GM21825 (cell line): ENCODE measurements around the gene ZNF519.
A peak's percentile ranks its signal among the peaks of the same experiment; 100 is the strongest.
"Not testable (repeated sequence)": the region's sequence is repeated elsewhere in the genome, so short reads cannot be mapped to it uniquely, and the experiment has no call there.

ENCODE experiments used
- ATAC-seq: cut with Tn5 transposase; IDR thresholded peaks from one replicate; pipeline ENCODE4 v1.9.1; 2021; ENCODE audit warnings: mild to moderate bottlenecking, moderate library complexity; ENCODE audit not compliant: unreplicated experiment

The ZNF519 gene

DNA sequence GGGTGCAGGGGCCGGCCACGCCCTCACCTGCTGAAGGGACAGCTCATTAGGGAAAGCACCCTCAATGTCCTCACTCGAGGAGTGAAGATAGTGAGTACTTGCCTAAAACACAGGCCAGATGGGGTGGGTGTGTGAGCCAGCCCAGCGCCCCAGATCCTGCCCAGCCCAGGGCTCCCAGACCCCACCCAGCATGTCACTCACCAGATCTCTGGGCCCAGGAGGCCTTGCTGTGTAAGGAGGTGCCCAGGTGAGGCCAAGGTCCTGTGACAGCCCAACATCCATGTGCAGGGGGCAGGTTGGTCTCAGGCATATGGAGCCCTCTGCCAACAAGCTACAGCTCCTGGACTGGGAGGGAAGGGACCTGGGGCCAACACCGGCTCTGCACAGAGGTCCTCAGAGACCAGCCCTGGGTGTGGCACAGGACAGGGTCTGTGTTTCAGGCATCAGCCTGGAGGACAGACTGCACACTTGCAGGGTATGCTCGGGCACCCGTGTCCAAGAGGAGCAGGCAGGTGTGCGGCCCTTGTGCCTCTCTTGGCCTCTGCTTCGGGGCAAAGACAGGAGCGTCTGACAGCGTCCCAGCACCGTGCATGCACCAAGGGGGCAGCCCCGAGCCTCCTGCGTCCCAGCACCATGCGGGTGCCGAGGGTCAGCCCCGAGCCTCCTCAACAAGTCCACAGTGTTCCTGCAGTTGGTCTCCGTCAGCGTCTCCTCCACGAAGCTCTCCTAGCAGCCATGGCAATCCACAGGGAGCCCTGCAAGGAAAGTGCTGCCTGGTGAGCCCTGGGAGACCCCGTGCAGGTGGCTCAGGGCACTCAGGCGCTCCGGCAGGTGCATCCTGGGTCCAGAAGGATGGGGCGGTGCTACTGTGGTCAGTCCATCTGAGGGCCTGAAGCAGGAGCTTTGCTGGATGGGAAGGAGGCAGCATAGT lies 16.0 kb upstream of the ZNF519 start:
- not testable (repeated sequence) for ATAC-seq

DNA sequence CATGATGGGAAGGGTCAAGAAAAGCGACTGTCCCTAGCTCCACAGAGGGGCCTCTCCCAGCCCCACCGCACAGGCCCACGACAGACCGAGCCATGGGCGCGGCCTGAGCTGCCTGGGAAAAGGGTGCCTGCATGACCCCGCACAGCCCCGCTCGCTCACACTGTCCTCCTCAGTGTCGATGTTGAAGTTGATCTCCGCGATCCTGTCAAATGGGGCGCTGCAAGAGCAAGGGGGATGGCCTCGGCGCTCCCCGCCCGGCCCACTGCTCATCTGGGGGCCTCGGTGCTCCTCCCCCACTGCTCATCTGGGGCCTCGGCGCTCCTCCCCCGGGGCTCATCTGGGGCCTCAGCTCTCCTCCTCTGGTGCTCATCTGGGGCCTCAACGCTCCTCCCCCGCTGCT lies 14.5 kb upstream of the ZNF519 start:
- ATAC-seq, result not testable (repeated sequence)

DNA sequence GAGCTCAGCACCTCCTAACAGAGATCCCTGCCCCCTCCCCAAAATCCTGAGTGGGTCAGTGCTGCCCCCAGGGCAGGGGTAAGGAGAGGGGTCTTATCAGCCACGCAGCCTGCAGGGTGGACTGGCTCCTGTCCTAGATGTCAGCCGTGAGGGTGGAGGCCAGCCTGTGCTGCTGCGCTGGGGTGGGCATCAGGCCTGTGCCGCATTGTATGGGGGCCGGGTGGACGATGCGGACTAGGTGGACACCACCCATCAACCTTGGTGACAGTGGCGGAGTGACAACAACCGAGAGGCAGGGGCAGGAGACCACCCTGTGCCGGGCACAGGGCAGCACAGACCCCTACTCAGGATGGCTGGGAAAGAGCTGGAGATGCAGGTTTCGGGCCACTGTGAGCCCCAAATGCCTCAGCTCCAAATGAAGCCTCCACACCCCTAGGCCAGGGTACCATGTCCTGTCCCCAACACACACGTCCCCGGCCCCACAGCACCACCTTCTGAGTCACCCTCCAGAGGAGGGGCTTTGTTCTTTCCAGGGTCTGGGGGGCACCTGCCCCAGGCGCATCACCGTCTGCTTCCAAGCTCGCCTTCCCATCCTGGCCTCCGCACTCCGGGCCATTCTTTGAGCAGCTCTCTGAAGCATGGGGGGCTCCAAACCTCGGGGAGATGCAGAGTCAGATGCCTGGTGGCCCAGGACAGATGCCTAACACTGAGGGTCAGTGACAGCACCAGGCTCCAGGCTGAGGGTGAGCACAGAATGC lies 13.5 kb upstream of the ZNF519 start:
- ATAC-seq, result not testable (repeated sequence)

DNA sequence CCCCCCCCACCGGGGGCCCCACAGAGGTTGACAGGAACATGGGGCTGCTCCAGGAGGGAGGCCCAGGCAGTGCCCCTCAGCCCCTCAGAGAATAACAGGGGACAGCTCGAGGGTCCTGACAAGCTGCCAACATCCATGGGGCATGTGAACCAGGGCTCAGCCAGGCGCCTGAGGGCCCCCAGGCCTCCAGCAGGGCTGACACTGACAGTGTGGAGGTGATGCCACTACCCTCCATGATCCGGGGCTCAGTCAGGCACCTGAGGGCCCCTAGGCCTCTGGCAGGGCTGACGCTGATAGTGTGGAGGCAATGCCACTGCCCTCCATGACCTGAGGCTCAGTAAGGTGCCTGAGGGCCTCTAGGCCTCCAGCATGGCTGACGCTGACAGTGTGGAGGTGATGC lies 12.8 kb upstream of the ZNF519 start:
- ATAC-seq, result not testable (repeated sequence)

DNA sequence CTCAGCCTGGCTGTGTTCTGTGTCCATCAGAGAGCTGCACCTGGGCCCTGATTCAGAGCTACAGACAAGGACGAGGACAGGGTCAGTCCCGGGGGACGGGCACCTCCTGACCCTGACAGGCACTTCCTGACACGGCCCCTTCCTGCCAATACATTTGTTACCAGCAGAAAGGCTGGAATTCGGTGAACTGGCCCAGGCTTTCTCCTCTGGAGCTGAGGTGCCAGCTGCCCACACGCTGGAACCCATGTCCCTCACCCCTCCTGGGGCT lies 12.3 kb upstream of the ZNF519 start:
- ATAC-seq, result no peak

DNA sequence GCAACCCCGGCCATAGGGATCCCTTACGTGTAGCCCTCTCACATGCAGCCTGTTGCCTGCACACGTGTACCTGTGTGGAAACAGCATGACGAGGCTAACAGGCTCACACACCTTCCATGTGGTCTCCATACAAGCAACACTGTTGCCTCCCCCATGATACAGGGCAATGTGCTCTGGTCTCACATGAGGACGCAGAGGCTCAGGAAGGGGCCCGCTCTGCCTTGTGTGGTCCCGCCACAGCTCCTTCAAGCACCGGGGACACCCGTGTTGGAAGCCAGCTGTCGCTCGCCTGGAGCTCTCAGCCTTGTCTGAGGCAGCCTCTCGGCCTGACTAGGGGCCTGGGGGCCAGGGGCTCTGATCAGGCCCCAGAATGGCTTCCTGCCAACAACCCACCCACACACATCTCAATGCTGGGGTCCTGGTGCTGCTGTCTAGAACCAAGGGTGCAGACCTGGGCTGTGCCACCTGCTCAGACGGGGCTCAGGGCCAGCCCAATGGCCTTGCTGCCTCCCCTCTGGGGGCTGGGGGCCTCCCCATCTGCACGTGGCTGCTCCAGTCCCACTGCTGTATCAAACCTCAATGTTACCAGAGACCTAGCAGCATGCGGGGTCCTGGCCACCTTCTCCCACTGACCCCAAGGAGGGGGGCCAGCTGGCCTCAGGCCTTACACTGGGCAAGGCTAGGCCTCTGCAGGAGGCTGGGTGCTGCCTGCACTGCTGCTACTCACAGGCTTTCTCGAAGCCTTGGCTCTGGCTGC lies 11.8 kb upstream of the ZNF519 start:
- not testable (repeated sequence) for ATAC-seq

DNA sequence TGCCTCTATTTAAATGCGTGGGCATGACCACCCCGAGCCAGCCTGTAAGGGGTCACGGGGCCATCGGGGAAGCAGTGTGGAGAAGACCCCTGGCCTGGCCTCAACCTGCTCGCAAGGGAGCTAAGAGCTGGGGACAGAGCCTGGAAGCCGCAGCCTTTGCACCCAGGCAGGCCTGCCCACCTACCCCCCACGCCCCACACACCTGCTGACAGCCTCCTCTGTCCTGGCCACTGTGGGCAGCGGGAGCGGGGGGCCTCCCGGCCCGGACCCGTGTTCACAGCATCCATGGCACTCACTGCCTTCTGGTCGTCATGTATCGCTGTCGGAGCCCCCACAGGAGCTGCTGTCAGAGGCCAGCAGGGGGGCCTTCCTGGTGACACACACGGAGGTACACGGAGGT lies 11.2 kb upstream of the ZNF519 start:
- ATAC-seq, result not testable (repeated sequence)

DNA sequence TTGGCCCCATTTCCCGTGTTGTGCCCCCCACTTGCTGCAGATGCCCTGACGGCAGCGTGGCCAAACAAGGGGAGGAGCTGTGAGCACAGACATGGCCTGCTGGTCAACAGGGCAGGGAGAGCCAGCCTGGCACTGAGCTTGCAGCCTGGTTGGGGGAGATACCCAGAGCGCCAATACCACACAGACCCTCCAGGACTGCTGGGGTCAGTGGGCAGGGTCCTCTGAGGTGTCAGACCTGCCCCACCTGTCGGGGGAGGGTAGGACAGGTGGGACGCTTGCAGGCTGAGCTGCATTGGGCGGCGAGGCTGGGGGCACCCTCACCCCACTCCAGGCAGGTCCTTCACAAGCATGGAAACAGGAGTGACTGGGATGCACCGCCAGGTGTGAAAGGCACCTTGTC lies 9.9 kb upstream of the ZNF519 start:
- not testable (repeated sequence) for ATAC-seq

DNA sequence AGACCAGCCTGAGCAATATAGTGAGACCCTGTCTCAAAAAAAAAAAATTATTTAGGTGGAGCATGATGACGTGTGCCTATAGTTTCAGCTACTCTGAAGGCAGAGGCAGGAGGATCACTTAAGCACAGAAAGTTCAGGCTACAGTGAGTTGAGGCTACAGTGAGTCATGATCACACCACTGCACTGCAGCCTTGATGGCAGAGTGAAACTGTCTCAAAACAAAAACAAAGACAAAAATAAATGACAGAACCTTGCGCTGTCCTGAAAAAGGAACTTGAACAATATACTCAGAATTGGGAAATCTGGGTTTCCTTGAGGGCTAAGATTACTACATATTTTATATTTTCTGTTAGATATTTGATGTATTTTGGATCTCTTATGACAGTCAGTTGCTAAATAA lies 7.3 kb upstream of the ZNF519 start:
- ATAC-seq, result not testable (repeated sequence)

DNA sequence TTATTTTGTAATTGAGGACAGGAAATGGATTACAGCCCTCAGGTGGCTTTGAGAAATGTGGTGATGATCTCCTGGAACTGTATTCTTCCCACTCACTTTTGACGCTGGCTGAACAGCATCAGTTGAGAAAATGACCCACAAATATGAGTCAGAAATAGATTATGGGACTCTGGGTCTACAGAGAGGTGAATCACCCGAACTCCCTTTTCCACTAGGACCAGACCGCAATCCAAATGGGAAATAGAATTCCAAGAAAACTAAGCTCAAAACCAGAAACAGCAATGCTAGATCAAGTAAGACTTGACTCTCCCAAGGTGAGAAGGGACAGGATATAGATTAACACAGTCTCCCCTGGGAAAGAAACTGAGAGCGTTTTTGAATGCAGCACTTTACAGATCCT lies 5.7 kb upstream of the ZNF519 start:
- ATAC-seq, result not testable (repeated sequence)

DNA sequence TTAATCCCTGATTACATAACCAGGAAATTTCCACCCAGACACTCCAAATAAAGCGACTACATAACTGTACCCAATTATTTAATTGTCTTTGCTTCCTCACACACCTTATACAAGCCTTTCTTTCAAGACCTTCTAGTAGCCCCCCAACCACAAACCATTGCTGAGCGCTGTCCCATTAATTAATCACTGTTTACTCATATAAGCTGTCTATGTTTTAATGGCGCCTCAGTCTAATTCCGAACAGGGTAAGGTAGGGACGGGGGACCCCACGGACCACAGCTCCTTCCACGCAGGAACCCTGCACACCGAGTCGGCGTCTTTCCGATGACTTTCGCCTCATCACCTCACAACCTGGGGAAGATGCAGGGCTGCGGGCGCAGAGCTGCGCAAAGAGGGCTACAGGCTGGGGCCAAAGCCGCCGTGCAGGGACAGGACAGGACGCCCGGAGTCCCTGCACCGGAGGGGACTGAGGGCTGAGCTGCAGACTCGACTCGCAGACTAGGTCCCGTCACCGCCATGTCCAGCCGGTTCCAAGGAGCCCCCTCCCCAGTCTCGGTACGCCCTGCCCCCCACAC lies 452 bp downstream of the ZNF519 start:
- ATAC-seq, result peak; percentile 15

DNA sequence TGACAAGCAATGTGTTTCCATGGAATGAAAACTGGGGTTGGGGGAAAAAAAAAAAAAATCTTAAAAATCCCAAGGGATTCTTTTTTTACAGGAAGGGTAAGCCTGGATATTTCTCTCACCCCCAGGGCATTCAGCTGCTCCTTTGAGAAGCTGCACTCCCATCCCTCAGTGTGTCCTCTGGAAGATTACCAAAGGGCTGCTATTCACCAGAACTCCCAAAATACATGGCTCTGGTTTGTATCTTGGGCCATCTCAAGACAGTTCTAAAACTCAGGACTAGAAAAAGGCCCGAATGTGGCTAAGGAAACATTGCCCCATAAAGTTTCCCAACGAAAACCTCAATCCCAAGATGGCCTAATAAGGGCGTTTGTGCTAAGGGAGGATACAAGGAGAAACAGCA lies 1.4 kb downstream of the ZNF519 start:
- not testable (repeated sequence) for ATAC-seq

DNA sequence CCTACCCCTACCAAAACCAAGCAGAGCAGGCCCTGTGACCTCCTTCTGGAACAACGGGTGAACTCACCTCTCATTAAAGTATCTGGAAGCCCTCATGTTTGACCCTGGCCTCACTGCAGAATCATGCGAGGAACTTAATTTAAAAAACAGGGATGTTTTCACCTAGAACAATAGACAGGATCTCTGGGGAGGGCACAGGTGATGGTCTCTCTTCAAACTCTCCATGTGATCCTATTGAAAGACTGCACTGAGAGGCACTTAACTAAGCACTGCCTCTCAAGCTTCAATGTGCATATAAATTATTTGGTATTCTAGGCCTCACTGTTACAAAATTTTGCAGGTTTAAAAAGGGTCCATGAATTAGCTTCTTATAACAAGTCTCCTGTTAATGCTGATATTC lies 7.5 kb downstream of the ZNF519 start:
- no peak for ATAC-seq

DNA sequence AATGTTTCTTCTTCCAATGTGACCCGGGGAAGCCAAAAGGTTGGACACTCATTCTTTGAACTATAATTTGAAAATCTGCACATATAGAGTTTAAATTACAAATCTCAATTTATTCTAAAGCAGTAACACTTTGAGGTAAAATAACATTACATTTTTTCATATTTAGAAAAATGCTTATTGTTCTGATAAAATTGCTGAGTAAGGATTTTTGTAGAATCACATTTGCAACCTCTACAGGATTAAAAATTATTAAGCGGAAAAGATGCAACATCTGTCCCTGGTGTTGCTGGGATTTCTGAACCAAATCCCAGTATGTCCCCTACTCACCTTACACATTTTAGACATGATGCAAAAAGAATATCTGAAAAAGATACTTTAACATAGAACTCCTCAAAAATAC lies 10.1 kb downstream of the ZNF519 start:
- no peak for ATAC-seq

DNA sequence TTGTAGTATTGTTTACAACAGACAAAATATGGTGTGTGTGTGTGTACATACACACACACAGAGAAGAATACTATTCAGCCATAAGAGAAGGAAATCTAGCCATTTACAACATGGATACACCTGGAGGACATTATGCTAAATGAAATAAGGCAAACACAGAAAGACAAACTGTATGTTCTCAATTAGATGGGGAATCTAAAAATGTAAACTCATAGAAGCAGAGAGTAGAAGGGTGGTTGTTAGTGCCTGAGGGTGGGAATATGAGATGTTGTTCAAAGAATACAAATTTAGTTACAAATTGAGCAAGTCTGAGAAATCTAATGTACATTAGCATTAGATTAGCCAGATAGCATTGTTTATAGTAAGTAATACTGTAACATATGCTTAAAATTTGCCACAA lies 11.3 kb downstream of the ZNF519 start:
- no peak for ATAC-seq

DNA sequence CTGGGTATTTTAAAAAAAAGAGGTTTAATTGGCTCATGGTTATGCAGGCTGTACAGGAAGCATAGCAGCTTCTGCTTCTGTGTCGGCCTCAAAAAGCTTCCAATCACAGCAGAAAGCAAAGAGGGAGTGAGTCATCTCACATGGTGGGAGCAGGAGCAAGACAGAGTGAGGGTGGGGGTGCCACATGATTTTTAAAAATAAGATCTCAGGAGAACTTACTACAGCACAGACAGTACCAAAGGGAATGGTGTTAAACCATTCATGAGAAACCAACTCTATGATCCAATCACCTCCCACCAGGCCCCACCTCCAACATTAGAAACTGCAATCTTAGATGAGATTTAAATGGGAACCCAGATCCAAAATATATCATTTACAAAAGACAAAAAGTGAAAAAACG lies 14.6 kb downstream of the ZNF519 start:
- ATAC-seq, result no peak

DNA sequence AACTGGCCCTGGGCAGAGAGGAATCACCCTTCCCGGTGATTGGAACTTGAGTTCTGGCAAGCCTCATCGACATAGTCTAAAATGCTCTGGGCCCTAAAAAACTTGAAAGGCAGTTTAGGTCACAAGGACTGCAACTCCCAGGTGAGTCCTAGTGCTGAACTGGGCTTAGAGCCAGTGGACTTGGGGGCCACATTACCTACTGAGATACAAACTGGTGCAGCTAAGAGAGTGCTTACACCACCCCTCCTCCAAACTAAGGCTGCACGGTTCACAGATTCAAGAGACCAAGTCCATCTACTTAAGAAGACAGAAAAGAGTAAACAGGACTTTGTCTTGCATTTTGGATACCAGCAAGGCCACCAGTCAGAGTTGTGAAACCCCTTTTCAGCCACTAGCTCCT lies 25.3 kb downstream of the ZNF519 start:
- no peak for ATAC-seq

DNA sequence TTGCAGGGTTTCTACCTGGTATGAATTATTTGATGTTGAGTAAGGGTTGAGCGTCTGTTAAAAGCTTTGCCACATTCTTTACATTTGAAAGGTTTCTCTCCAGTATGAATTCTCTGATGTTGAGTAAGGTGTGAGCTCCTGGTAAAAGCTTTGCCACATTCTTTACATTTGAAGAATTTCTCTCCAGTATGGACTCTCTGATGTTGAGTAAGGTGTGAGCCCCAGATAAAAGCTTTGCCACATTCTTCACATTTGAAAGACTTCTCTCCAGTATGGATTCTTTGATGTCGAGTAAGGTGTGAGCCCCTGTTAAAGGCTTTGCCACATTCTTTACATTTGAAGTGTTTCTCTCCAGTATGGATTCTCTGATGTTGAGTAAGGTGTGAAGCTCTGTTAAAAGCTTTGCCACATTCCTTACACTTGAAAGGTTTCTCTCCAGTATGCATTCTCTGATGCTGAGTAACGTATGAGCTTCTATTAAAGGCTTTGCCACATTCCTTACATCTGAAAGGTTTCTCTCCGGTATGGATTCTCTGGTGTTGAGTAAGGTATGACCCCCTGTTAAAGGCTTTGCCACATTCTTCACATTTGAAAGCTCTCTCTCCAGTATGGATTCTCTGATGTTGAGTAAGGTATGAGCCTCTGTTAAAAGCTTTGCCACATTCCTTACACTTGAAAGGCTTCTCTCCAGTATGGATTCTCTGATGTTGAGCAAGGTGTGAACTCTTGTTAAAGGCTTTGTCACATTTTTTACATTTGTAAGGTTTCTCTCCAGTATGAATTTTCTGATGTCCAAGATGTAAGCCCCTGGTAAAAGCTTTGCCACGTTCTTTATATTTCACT lies 27.1 kb downstream of the ZNF519 start:
- ATAC-seq, result no peak

DNA sequence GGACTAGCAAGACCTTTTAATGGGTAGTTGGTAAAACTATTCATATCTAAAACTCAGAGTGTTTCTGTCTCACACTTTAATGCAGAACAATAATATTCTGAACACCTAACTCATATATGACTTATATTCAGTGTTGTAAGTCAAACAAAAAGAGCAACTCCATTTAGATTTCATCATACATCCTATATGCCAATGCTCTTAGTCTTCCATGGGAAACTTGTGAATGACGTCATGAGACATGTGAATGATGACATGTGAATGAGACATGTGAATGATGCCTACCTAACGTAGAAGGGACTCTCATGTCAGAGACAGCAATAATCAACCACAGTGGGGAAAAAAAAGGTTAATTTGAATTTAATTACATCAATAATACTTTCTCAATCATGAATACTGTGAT lies 28.0 kb downstream of the ZNF519 start:
- ATAC-seq, result no peak
